MM.1S (cell line): ENCODE measurements around the gene SLC25A33.

ENCODE experiments used
- DNase-seq: peaks from one replicate; pipeline ENCODE4 v3.0.0-alpha.2; 2015
- H2AFZ ChIP-seq: fragments of 300-600 bp; sonication (generic); 2 replicates; pipeline ENCODE4 v1.6.0; 2016; ENCODE audit warnings: antibody characterized with exemption, low read length
- H3F3A ChIP-seq: fragments of 300-600 bp; sonication (generic); 2 replicates; pipeline ENCODE4 v1.6.1; 2016; ENCODE audit warnings: mild to moderate bottlenecking, antibody characterized with exemption, low read length, moderate library complexity, mixed read lengths; ENCODE audit not compliant: insufficient read depth
- H3K27ac ChIP-seq: fragments of 300-600 bp; sonication (generic); 2 replicates; pipeline ENCODE4 v1.5.1; 2016; ENCODE audit warnings: mild to moderate bottlenecking, low read length
- H3K27me3 ChIP-seq: fragments of 300-600 bp; sonication (generic); replicated peaks from 2 replicates; pipeline ENCODE4 v1.6.0; 2016; ENCODE audit warnings: low read length; ENCODE audit not compliant: insufficient read depth
- H3K36me3 ChIP-seq: fragments of 300-600 bp; sonication (generic); replicated peaks from 2 replicates; pipeline ENCODE4 v1.6.1; 2016; ENCODE audit warnings: mild to moderate bottlenecking, low read length, mixed read lengths; ENCODE audit not compliant: insufficient read depth
- H3K4me1 ChIP-seq: fragments of 300-600 bp; sonication (generic); 2 replicates; pipeline ENCODE4 v1.6.1; 2016; ENCODE audit warnings: low read length, mixed read lengths
- H3K4me2 ChIP-seq: fragments of 300-600 bp; sonication (generic); 2 replicates; pipeline ENCODE4 v1.6.0; 2016; ENCODE audit warnings: low read depth, low read length
- H3K4me3 ChIP-seq: fragments of 300-600 bp; sonication (generic); 2 replicates; pipeline ENCODE4 v1.5.1; 2016; ENCODE audit warnings: low read length, mixed read lengths
- H3K79me2 ChIP-seq: fragments of 300-600 bp; sonication (generic); 2 replicates; pipeline ENCODE4 v1.6.1; 2016; ENCODE audit warnings: mixed run types, low read length, mixed read lengths
- H3K9ac ChIP-seq: fragments of 300-600 bp; sonication (generic); 2 replicates; pipeline ENCODE4 v1.6.1; 2016; ENCODE audit warnings: low read length, mixed read lengths
- H3K9me2 ChIP-seq: fragments of 300-600 bp; sonication (generic); replicated peaks from 2 replicates; pipeline ENCODE4 v1.6.1; 2016; ENCODE audit warnings: mild to moderate bottlenecking, low read length, mixed read lengths; ENCODE audit not compliant: insufficient read depth
- H3K9me3 ChIP-seq: fragments of 300-600 bp; sonication (generic); replicated peaks from 2 replicates; pipeline ENCODE4 v1.6.1; 2016; ENCODE audit warnings: mild to moderate bottlenecking, low read length, mixed read lengths; ENCODE audit not compliant: insufficient read depth
- H4K20me1 ChIP-seq: fragments of 300-600 bp; sonication (generic); 2 replicates; pipeline ENCODE4 v1.6.1; 2016; ENCODE audit warnings: mild to moderate bottlenecking, low read length, moderate library complexity, mixed read lengths; ENCODE audit not compliant: insufficient read depth
- CTCF ChIP-seq: fragments of 300-600 bp; sonication (generic); IDR thresholded peaks from 2 replicates; pipeline ENCODE4 v1.5.1; 2016; ENCODE audit warnings: antibody characterized with exemption, low read length, mixed read lengths
- EZH2 ChIP-seq: fragments of 300-600 bp; sonication (generic); optimal IDR thresholded peaks from 2 replicates; pipeline ENCODE3; 2017; ENCODE audit warnings: low read depth, mild to moderate bottlenecking, antibody characterized with exemption, low read length, mixed read lengths
- EZH2phosphoT487 ChIP-seq: fragments of 300-600 bp; sonication (generic); IDR thresholded peaks from 2 replicates; pipeline ENCODE4 v1.6.1; 2018; ENCODE audit warnings: antibody characterized with exemption, low read length

SLC25A33 gene

GRCh38 chr1:9539165-9539828 is at the start of gene SLC25A33:
TSS of gene SLC25A33 (plus strand) at chr1:9539465. CDS start at chr1:9539692, 227 bp downstream.
- Histone ChIP-seq H3F3A (no peaks in the 10 kb centered on the region), H3K4me1 (0 out of 2 replicates have a peak, but pooled peaks cover 12% of the 10 kb centered on the region), H2AFZ (peak within 1 kb of the TSS; percentile 5; the same call in 1 of the 2 replicates), H3K9me3 (no peaks in the 10 kb centered on the region), H3K27me3 (no peaks in the 10 kb centered on the region), H3K9ac (peak within 1 kb of the TSS; percentile 54), H3K4me3 (peak within 1 kb of the TSS; percentile 69), H3K79me2 (peaks cover 40% of the 10 kb centered on the region), H3K27ac (peak within 1 kb of the TSS; percentile 9; the same call in 1 of the 2 replicates), H3K4me2 (peak within 1 kb of the TSS; percentile 73), H4K20me1 (no peaks in the 10 kb centered on the region), H3K36me3 (no peaks in the 10 kb centered on the region), H3K9me2 (no peaks in the 10 kb centered on the region)
- TF ChIP-seq CTCF (no peak), EZH2phosphoT487 (no peak), EZH2 (no peak)
- DNase-seq = peak; percentile 87

GRCh38 chr1:9490605-9491339 is 48.5 kb upstream of the SLC25A33 start:
- Histone ChIP-seq H3K9me2 (no peaks in the 10 kb centered on the region), H3K9me3 (no peaks in the 10 kb centered on the region), H3F3A (no peaks in the 10 kb centered on the region), H2AFZ (no peak overlapping the region), H3K27me3 (peaks cover 6% of the 10 kb centered on the region; the same call in 1 of the 2 replicates), H3K79me2 (no peaks in the 10 kb centered on the region), H3K4me2 (no peak overlapping the region), H3K9ac (no peak overlapping the region), H3K27ac (no peak overlapping the region), H3K4me1 (0 out of 2 replicates have a peak, but pooled peaks cover 6% of the 10 kb centered on the region), H3K36me3 (no peaks in the 10 kb centered on the region), H4K20me1 (no peaks in the 10 kb centered on the region), H3K4me3 (no peak overlapping the region)
- DNase-seq = peak; percentile 70
- TF ChIP-seq CTCF (peak; percentile 83), EZH2phosphoT487 (no peak)

- Histone ChIP-seq H3K36me3 (no peaks in the 10 kb centered on the region), H4K20me1 (no peaks in the 10 kb centered on the region), H3K4me3 (no peak overlapping the region), H3K79me2 (no peaks in the 10 kb centered on the region), H3K9me3 (no peaks in the 10 kb centered on the region), H3K27me3 (no peaks in the 10 kb centered on the region; the same call in 1 of the 2 replicates), H3K9ac (no peak overlapping the region), H2AFZ (no peak overlapping the region), H3K4me1 (0 out of 2 replicates have a peak, but pooled peaks cover 6% of the 10 kb centered on the region), H3K9me2 (no peaks in the 10 kb centered on the region), H3K4me2 (no peak overlapping the region), H3F3A (no peaks in the 10 kb centered on the region), H3K27ac (no peak overlapping the region)
- TF ChIP-seq CTCF = no peak
- TF ChIP-seq EZH2phosphoT487 = no peak
- no peak for TF ChIP-seq EZH2
- DNase-seq = no peak
Observed at GRCh38 chr1:9493326-9493725, 45.9 kb upstream of the SLC25A33 start.
